Measurements from ENCODE around the gene TIMP3.

Gene TIMP3

GRCh38 chr22:32788904-32789624 lies 12.4 kb upstream of the TIMP3 start:
- DNase-seq, result no peak

DNA sequence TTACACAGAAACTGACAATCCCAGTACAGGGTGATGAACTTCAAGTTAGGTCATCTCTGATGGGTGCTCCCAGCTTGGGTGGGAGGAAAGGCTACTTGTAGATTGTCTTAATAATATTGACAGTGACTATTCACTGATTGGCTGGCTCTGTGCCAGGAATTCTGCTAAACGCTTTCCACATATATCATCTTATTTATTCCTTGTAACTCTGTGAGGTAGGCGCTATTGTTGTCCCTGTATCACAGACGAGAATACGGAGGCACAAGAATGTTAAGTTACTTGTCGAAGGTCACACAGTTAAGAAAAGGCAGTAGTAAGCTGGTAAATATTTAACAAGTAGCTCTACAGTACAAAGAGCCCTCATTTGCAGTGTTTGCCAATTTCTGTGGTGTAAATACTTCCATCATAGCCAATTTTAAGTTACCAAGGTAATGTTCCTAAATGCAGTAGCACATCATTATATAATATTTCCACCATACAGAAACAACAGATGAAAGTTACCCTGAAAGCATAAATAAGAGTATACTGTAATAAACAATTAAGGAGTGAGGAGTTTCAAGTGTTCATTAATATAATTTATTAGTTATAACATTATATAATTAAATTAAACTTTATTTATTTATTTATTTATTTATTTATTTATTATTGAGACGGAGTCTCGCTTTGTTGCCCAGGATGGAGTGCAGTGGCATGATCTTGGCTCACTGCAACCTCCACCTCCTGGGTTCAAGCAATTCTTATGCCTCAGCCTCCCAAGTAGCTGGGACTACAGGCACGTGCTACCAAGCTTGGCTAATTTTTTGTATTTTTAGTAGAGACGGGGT lies 11.5 kb upstream of the TIMP3 start:
- no peak for DNase-seq

DNA sequence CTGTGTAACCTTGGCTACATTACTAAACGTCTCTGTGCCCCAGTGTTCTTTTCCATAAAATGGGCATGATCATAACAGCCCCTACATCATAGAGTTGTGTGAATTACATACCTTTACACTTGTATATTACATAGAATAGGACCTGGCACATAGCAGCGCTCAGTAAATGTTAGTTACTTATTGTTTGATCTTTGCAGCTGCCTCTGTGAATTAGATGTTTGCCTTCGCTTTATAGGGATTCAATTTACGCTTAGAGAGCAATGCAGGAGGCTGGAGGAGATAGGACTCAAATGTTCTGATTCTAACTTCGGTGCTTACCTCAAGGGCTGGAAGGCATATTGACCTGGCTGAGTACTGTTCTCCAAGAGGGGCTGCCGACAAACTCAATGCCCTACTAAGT lies 10.4 kb upstream of the TIMP3 start:
- no peak for DNase-seq

GRCh38 chr22:32791485-32791884 lies 10.0 kb upstream of the TIMP3 start:
- DNase-seq, result no peak

DNA sequence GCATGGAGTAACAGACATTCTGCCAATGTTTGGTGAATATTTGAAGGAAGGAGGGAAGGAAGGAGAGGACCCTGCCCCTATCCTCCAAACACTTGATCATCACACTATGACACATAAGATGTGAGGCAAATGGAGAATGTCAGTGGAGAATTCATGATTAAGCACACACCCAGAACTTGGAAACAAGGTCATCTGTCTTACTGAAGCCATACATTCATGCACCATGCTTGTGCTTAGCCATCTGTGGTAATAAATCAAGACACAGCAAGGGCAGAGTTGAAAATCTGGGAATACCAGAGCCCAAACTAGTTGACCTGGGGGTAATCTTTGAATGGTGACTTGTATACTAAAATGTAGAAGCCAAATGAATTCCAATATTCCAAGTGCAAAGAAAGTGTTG lies 7.9 kb upstream of the TIMP3 start:
- no peak for DNase-seq

DNA sequence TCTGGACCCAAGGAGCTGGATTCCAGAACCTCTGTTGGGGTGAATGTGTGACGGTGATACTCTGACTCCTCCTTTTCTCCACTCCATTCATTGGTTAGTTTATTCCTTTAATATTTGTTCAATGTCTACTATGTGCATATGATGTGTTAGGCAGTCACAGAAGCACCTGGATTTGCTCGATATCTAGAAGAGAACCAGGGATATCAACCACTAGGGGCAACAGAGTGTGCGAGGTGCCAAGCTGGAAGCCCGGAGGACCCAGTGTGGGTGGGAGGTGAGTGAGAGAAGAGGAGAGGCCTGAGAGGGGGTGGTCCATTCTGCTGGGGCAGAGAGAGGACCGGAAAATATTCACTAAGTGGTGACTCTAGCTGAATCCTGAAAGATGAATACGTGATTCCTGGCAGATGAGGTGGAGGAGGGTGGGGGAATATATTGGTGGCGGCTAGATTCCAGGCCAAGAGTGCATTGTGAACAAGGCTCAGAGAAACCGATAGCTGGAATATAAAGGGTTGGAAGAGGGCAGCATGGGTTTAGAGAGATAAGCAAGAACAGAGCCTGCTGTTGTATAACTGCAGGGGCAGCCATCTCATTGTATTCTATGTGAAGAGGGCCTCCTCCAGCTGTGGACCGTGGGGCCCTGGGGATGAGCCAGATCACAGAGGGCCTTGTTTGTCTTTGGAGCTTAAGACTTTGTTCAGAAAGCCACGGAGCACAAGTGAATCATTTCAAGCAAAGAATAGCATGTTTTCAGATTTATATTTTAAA lies 6.9 kb upstream of the TIMP3 start:
- DNase-seq, result no peak

GRCh38 chr22:32795214-32795596 lies 6.3 kb upstream of the TIMP3 start:
- no peak for DNase-seq

DNA sequence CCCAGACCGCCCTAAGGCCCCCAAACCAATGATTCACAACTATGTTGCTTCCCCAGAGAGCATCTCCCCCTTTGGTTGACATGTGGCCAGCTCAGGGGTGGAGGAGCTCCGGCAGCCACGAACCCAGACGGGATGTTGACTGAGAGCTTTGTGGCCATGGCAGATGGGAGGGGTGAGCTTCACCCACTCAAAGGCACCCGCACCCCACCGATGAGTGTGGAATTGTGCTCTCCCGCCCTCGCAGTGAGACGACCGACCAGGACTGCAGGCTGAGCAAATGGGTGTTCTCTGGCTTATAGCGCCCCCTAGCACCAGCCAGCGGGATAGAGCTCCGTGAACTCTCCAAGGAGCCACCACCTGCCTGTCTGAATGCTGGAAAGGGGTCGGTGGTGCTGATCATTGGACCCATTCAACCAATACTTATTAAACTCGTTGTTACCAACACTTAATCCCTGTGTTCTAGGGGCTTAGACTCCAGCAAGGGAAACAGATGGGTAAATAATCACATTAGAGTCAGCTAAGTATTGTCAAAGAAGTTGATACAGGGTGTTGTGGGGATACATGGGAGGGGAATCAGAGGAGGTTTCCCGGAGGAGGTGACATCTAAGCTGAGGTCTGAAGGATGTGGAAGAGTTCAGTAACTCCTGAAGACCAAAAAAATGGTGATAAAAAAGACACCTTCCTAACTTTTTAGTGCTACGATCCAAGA lies 4.5 kb upstream of the TIMP3 start:
- DNase-seq, result peak; percentile 42

DNA sequence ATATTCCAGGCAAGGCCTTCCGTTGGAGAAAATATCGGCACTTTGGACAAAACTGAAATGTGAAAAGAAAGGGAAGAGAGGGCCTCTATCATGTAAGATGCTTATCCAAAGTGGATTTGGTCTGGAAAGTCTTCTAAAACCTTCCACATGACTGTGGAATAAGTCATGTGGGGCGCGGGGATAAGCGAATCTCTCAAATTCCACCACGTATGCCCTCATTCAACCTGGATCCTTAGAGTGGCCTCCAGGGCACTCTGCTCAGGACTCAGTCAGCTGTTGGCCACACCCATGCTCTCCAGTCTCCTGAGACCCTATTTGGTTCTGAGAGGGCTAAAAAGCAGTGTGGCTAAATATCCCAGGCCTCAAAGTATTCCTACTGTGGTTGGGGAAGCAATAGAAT lies 2.0 kb upstream of the TIMP3 start:
- no peak for DNase-seq

- no peak for DNase-seq
These were observed 1.2 kb upstream of the TIMP3 start for GRCh38 chr22:32800158-32800882.

DNA sequence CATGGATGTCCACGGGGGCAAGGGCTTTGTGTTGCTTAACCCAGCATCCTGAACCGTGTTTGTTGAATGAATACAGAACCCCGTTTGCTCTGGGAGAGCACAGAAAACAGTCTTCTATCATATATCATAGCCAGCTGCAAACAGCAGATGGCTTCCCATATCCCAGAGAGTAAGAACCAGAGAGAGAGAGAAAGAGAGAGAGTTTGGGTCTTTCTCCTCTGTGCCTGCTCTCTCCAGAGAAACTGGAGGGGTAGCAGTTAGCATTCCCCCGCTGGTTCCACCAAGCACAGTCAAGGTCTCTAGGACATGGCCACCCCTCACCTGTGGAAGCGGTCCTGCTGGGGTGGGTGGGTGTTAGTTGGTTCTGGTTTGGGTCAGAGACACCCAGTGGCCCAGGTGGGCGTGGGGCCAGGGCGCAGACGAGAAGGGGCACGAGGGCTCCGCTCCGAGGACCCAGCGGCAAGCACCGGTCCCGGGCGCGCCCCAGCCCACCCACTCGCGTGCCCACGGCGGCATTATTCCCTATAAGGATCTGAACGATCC lies 440 bp upstream of the TIMP3 start:
- no peak for DNase-seq

GRCh38 chr22:32802237-32802765 lies 796 bp downstream of the TIMP3 start:
- no peak for DNase-seq

DNA sequence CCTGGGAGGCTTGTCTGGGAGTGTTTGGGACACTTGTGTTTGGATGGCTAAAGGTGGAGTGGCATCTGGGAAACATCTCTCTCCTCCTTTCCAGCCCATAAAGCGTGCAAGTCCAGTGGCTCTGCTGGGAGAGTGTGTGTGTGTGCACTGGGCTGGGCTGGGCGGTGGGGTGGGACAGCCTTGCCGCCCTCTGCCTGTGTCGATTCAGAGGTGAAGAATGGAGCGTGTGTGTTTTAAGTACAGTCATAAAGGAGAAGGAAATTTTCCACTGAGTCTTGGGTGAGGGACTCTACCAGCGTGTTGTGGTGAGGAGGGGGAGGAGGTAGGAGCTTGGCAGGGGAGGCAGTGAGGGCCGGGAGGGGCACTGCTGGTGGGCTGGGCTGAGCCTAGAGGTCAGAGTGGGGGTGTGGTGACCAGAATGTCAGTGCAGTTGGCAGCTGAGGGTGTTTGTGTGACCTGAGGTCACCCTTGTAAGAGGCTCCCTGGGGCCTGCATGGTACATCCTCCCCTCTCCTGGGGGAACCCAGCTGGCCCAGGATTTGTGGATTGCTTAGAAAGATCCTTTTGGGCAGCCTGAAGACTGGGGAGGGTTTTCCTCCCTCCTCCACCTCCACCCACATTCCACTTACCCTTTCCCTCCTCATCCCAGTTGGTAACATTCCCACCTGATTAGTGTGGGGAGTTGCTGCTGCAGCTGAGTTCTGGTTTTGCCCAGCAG lies 1.7 kb downstream of the TIMP3 start:
- no peak for DNase-seq

DNA sequence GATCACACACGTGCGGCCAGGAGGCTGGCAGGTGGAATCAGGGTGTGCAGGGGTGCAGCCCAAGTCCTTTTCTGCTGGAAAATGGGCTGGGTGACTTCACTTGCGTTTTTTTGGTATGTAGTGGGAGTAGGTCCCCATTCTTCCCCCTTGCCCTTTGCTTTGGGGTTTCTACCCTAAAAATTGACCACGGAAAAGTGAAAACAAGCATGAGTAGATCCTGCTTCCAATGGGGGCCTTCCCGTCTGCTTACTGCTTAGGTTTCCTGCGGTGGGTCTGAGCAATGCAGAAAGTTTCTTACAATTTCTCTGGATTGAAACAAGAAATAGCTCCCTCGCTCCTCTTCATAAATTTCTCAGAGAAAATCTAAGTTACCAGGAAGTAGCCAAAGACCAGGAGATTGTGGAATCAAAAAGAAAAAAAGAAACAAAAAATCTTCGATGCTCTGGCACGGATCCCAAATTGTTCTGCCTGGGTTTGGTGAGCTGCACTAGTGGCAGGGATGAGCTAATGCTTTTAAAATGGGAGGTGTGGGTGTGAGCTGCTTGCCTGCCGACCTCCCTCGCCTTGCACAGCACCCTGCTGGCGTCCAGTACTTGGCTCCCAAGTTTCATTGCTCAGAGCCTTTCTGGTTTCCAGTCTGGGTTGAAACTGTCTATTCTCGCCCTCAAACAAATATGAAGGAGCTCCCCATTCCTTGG lies 2.4 kb downstream of the TIMP3 start:
- DNase-seq, result no peak

DNA sequence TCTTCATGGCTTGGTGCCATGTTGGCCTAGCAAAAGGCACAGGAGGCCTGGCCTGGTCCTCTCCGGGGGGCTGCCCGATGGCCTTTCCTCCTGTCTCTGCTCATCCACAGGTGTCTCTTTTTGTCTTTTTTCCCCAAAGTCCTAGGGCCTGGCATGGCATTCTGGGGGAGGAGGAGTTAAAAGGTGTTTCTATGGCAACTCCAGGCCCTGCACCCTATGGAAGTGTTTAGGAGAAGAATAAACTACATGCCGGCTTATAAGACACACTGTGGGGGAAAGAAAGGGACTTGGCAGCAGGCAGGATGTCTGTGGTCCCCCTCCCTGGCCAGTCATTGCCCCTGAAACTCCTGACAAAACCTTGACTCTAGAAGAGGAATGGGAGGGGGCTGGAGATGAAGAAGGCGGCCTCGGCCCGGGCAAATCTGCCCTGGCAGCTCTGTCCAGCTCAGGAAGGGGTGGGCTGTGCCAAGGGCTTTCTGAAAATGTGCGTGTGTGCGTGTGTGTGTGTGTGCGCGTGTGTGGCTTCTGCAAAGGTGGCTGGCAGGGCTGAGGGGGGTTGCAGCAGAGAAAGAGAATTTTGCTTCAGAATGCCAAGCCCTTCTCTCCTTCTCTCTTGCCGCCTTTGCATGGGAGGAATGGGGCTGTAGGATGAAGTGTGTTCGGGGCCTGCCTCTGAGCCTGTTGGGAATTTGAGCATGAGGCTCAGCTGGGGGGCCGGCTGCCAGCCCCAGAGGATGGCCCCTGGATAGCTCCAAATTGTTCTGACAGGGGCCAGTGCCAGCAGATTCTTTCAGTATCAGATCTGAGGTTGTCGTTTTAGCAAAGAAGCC lies 3.2 kb downstream of the TIMP3 start:
- DNase-seq, result no peak

DNA sequence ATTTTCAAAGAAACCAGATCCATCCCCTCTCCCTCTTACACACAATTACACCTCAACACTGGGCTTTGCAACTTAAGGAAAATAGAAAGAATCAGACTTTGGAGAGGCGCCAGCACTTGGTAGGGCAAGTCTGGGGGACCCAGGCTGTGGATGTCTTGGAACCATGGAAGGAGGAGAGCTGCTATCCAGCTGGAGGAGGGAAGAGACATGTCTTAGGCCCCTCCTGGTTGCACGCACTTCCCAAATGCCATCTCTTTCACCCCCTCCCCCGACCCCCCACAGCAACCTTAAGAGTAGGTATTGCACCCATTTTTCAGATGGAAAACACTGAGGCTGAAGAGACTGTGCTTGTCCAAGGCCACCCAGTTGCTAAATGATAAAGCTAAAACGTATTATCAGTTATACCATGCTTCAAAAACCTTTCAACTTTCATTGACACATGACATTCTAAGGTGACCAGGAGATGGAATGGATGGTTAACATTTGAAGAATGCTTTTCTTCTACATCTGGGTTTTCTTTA lies 3.9 kb downstream of the TIMP3 start:
- DNase-seq, result no peak

DNA sequence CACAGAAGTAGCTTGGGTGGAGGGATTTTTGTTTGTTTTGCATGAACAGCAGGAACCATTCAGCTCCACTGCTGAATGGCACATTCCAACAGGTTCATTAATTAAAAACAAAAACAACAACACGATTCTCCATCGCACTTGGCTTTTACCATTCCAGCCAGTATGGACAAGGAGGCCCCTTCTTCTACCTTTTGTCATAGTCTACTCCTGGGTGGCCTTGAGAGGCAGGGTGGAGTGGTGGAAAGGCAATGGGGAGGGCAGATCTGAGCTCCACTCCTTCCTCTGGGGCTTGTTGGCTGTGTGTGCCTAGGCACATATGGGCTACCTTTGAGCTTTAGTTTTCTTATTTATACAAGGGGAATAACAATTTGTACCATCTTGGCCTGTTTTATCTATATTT lies 4.8 kb downstream of the TIMP3 start:
- no peak for DNase-seq

DNA sequence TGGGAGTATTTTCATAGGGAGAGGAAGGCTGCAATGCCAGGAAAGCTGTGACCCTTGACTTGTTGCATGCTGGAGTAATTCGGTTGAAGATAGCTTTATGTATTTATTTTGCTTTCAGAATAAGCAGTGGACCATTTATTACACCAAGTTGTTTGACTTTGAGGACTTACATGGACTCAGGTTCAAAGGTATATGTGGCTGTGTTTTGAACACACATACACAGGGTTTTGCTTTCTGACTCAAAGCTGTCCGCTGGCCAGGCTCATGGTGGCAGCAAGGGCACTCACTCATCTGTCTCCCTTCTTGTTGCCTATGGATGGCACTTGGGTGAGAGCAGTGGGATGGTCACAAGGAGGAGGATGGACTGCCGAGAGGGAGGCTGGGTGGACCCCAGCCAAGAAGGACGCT lies 6.5 kb downstream of the TIMP3 start:
- DNase-seq, result no peak
